ENCODE data around the gene EPC1.
"Not testable (repeated sequence)": the region's sequence is repeated elsewhere in the genome, so short reads cannot be mapped to it uniquely, and the experiment has no call there.

EPC1 gene

GRCh38 chr10:32346551-32347362, at the start of gene EPC1:
TSS of gene EPC1 (minus strand) at chr10:32347158. CDS start at chr10:32346915, 243 bp downstream.
- peak; percentile 89 for DNase-seq (ENCODE audit: low spot score)

- DNase-seq (ENCODE audit: low spot score): no peak
Measured at GRCh38 chr10:32393911-32394310, 47.0 kb upstream of the EPC1 start.

GRCh38 chr10:32392284-32392683, 45.3 kb upstream of the EPC1 start:
- DNase-seq (ENCODE audit: low spot score): not testable (repeated sequence)

- DNase-seq (ENCODE audit: low spot score): no peak
Measured at GRCh38 chr10:32390193-32390592, 43.2 kb upstream of the EPC1 start.

- DNase-seq (ENCODE audit: low spot score): no peak
Measured at GRCh38 chr10:32388258-32389027, 41.5 kb upstream of the EPC1 start.

GRCh38 chr10:32386623-32387260, 39.8 kb upstream of the EPC1 start:
- DNase-seq (ENCODE audit: low spot score): no peak

- DNase-seq (ENCODE audit: low spot score): no peak
Measured at GRCh38 chr10:32384171-32384570, 37.2 kb upstream of the EPC1 start.

- DNase-seq (ENCODE audit: low spot score): no peak
Measured at GRCh38 chr10:32381165-32381564, 34.2 kb upstream of the EPC1 start.

GRCh38 chr10:32379950-32380551, 33.1 kb upstream of the EPC1 start:
- no peak for DNase-seq (ENCODE audit: low spot score)

GRCh38 chr10:32379318-32379949, 32.5 kb upstream of the EPC1 start:
- DNase-seq (ENCODE audit: low spot score): peak; percentile 46

GRCh38 chr10:32378363-32379317, 31.7 kb upstream of the EPC1 start:
- peak; percentile 97 for DNase-seq (ENCODE audit: low spot score)

GRCh38 chr10:32377458-32378259, 30.7 kb upstream of the EPC1 start:
- peak; percentile 78 for DNase-seq (ENCODE audit: low spot score)

- DNase-seq (ENCODE audit: low spot score): peak; percentile 20
Measured at GRCh38 chr10:32376771-32377170, 29.8 kb upstream of the EPC1 start.

- no peak for DNase-seq (ENCODE audit: low spot score)
Measured at GRCh38 chr10:32376097-32376496, 29.1 kb upstream of the EPC1 start.

- no peak for DNase-seq (ENCODE audit: low spot score)
Measured at GRCh38 chr10:32375631-32376030, 28.7 kb upstream of the EPC1 start.

- no peak for DNase-seq (ENCODE audit: low spot score)
Measured at GRCh38 chr10:32374605-32375004, 27.6 kb upstream of the EPC1 start.

GRCh38 chr10:32373496-32373895, 26.5 kb upstream of the EPC1 start:
- DNase-seq (ENCODE audit: low spot score): no peak

- no peak for DNase-seq (ENCODE audit: low spot score)
Measured at GRCh38 chr10:32373031-32373430, 26.1 kb upstream of the EPC1 start.

GRCh38 chr10:32372000-32372875, 25.3 kb upstream of the EPC1 start:
- DNase-seq (ENCODE audit: low spot score): no peak

All from globus pallidus (tissue), 1 donor.